Measurements from ENCODE around the gene KLHDC8B. TPM values are rescaled to one million over a fixed set of nuclear protein-coding genes. Genes with fewer than 3 reads are reported as not detected.
"Not testable (repeated sequence)": the region's sequence is repeated elsewhere in the genome, so short reads cannot be mapped to it uniquely, and the experiment has no call there.

The KLHDC8B gene
- total RNA-seq, 2 experiments from 2014 or later: 2.6 to 3.2 TPM

- H3K4me1 Mint-ChIP-seq; H3K36me3 Mint-ChIP-seq; H3K9me3 Mint-ChIP-seq; ATAC-seq (ENCODE audit: low read depth); POLR2A ChIA-PET; H3K4me3 Mint-ChIP-seq; H3K27me3 Mint-ChIP-seq; H3K27ac Mint-ChIP-seq; DNase-seq: not testable (repeated sequence)
Measured at GRCh38 chr3:49218471-49218989, 47.1 kb downstream of the KLHDC8B start.

- H3K27ac Mint-ChIP-seq: no peak overlapping the region
- no peak overlapping the region for H3K4me3 Mint-ChIP-seq
- no peak for DNase-seq
- peaks cover 4% of the 10 kb centered on the region for H3K27me3 Mint-ChIP-seq
- peaks cover 7% of the 10 kb centered on the region for H3K9me3 Mint-ChIP-seq
- H3K4me1 Mint-ChIP-seq: peaks cover 2% of the 10 kb centered on the region
- POLR2A ChIA-PET: no interaction called here
- no peak for ATAC-seq (ENCODE audit: low read depth)
- H3K36me3 Mint-ChIP-seq: no peaks in the 10 kb centered on the region
Measured at GRCh38 chr3:49219132-49219531, 47.7 kb downstream of the KLHDC8B start.

GRCh38 chr3:49220985-49221563, 49.7 kb downstream of the KLHDC8B start:
- H3K36me3 Mint-ChIP-seq; H3K4me3 Mint-ChIP-seq; ATAC-seq (ENCODE audit: low read depth); H3K27me3 Mint-ChIP-seq; DNase-seq; POLR2A ChIA-PET; H3K4me1 Mint-ChIP-seq; H3K9me3 Mint-ChIP-seq; H3K27ac Mint-ChIP-seq: not testable (repeated sequence)

GRCh38 chr3:49222002-49222401, 50.6 kb downstream of the KLHDC8B start:
- Mint-ChIP-seq H3K4me3 (no peak overlapping the region), H3K4me1 (peaks cover 2% of the 10 kb centered on the region), H3K36me3 (no peaks in the 10 kb centered on the region), H3K9me3 (peaks cover 11% of the 10 kb centered on the region), H3K27me3 (no peaks in the 10 kb centered on the region), H3K27ac (no peak overlapping the region)
- POLR2A ChIA-PET: no interaction called here
- DNase-seq: no peak
- ATAC-seq (ENCODE audit: low read depth): no peak

Other genes with a start within 250 kb of the KLHDC8B start
- gene P4HTM, start 181.4 kb upstream of the KLHDC8B start, total RNA-seq: 10 to 100 TPM; 57.4 to 57.7 TPM
- 100 to 1,000 TPM; 185 to 207 TPM for gene WDR6, start 164.2 kb upstream of the KLHDC8B start, total RNA-seq
- gene DALRD3, start 153.0 kb upstream of the KLHDC8B start, total RNA-seq: 10 to 100 TPM; 27.9 to 29.9 TPM
- gene NDUFAF3, start 149.5 kb upstream of the KLHDC8B start, total RNA-seq: 10 to 100 TPM; 78.9 to 82.4 TPM
- 100 to 1,000 TPM; 145 to 146 TPM for gene IMPDH2, start 142.2 kb upstream of the KLHDC8B start, total RNA-seq
- gene QRICH1, start 77.5 kb upstream of the KLHDC8B start, total RNA-seq: 100 to 1,000 TPM; 141 to 153 TPM
- 100 to 1,000 TPM; 223 to 237 TPM for gene QARS1, start 66.8 kb upstream of the KLHDC8B start, total RNA-seq
- gene USP19, start 50.8 kb upstream of the KLHDC8B start, total RNA-seq: 10 to 100 TPM; 77.8 to 78.2 TPM
- gene LAMB2, start 38.5 kb upstream of the KLHDC8B start, total RNA-seq: 1 to 10 TPM in 1 of 2 experiments, under 1 TPM in 1; 0.45 to 1.2 TPM
- 10 to 100 TPM; 27.5 to 29.2 TPM for gene CCDC71, start 5.3 kb upstream of the KLHDC8B start, total RNA-seq
- gene C3orf62, start 105.6 kb downstream of the KLHDC8B start, total RNA-seq: 10 to 100 TPM in 1 of 2 experiments, 1 to 10 TPM in 1; 8.1 to 10.9 TPM
- 10 to 100 TPM; 89.6 to 90.0 TPM for gene USP4, start 168.5 kb downstream of the KLHDC8B start, total RNA-seq
- gene GPX1, start 186.8 kb downstream of the KLHDC8B start, total RNA-seq: 10 to 100 TPM; 86.4 to 90.6 TPM
- 100 to 1,000 TPM; 428 to 441 TPM for gene RHOA, start 240.4 kb downstream of the KLHDC8B start, total RNA-seq
- 10 to 100 TPM; 30.3 TPM for gene TCTA, start 240.8 kb downstream of the KLHDC8B start, total RNA-seq